Liver (tissue), 3 donors: ENCODE results near the gene PDE1C.

Experiments
- EGR1 ChIP-seq, 2 donors: IDR thresholded peaks; 2 replicates each; pipeline ENCODE4 v1.6.1; 2016 to 2018; ENCODE audit warnings: antibody characterized with exemption in 2 of 2, low read depth in 2 of 2
- TF ChIP-seq, protein P1 (sequence below): IDR thresholded peaks from 2 replicates; pipeline ENCODE4 v1.6.1; 2016; ENCODE audit warnings: antibody characterized with exemption
- TF ChIP-seq, protein P2 (sequence below): fragments of 150-350 bp; IDR thresholded peaks from 2 replicates; pipeline ENCODE4 v1.5.1; 2017; ENCODE audit warnings: improper control_type of control experiment, low read depth, low read length; ENCODE audit not compliant: missing input control
- donor health status: healthy.
- donor health status: healthy.

DNA sequence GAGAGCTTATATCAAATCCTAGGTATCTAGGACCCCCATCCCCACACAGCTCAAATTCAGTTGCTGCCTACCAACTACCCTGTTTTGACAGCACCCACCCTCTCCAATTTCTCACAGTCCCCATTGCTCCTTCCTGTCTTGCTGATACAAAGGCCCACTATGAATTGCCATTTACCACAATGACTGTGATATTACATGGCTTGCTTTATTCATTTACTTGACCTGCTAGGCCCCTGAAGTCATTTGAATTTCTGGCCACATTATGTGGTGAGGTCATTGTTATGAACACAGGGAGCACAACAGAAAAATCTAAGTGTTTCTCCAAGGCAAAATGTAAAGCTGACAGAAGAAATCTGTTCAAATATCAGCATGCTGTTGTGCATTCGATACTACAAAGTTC is 281.8 kb downstream of the PDE1C start:
- TF ChIP-seq, protein P1, sequence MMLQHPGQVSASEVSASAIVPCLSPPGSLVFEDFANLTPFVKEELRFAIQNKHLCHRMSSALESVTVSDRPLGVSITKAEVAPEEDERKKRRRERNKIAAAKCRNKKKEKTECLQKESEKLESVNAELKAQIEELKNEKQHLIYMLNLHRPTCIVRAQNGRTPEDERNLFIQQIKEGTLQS = no peak
- TF ChIP-seq EGR1 (IDR thresholded peaks at IDR 0.05; ENCODE audit: low read depth in 2 of 2) = no peak
- TF ChIP-seq, protein P2, sequence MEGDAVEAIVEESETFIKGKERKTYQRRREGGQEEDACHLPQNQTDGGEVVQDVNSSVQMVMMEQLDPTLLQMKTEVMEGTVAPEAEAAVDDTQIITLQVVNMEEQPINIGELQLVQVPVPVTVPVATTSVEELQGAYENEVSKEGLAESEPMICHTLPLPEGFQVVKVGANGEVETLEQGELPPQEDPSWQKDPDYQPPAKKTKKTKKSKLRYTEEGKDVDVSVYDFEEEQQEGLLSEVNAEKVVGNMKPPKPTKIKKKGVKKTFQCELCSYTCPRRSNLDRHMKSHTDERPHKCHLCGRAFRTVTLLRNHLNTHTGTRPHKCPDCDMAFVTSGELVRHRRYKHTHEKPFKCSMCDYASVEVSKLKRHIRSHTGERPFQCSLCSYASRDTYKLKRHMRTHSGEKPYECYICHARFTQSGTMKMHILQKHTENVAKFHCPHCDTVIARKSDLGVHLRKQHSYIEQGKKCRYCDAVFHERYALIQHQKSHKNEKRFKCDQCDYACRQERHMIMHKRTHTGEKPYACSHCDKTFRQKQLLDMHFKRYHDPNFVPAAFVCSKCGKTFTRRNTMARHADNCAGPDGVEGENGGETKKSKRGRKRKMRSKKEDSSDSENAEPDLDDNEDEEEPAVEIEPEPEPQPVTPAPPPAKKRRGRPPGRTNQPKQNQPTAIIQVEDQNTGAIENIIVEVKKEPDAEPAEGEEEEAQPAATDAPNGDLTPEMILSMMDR = no peak
